ENCODE results near the gene FAM20A. TPM values are rescaled to one million over a fixed set of nuclear protein-coding genes. Genes with fewer than 3 reads are reported as not detected.

Gene FAM20A
- polyA plus RNA-seq, 3 donors, result 0.91 to 1.6 TPM; not detected in 1

DNA sequence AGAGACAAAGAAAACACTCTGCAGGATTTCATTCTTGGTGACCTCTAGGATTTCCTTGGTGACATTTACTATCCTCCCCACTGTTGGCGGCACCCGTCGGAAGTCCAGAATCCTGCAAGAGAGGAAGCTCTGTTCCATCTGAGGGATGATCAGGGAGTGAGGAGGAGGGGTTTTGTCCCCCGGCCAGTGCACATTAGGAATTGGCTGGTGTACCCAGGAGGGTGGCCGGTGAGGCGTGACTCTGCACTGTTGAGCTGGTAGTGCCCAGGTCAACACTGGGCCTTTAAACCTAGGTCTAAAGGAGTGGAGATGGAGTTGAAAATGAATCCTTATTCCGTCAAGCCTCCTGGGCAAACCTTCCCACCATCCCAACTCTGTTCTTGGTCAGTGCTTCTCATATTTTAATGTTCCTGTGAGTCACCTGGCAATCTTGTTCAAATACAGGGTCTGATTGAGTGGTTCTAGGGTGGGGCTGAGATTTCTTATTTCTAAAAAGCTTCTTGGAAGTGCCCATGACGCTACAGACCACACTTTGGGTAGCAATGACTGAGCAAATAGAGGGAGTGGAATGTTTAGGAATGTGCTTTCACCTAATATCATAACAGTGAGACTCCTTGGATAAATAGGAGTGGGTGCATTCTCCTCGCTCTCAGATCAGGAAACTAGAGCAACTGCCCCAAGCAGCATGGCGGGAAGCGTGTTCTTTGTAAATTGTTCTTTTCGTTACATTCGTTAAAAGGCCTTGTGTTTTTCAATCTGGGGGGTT, 58.3 kb downstream of the FAM20A start:
- peaks cover 0 to 5% (median 0%) of the 10 kb centered on the region in 7 donors for H3K9me3 Mint-ChIP-seq
- Histone ChIP-seq H3K9ac (ENCODE audit: insufficient read depth, low read length, poor library complexity, severe bottlenecking) (no peak overlapping the region), H3K27me3 (ENCODE audit: control insufficient read depth in 2 of 2, insufficient read depth in 2 of 2, low read length in 2 of 2) (no peaks in the 10 kb centered on the region), H3K4me3 (replicated peaks in 1 of 3; ENCODE audit: low read depth in 2 of 3, low read length in 3 of 3) (no peak overlapping the region), H3K4me1 (ENCODE audit: control insufficient read depth in 1 of 2, insufficient read depth in 2 of 2, low read length in 2 of 2) (peaks cover 9 to 11% of the 10 kb centered on the region in 2 donors), H3K4me2 (replicated peaks; ENCODE audit: extremely low read depth, low read length, poor library complexity, severe bottlenecking) (no peak overlapping the region), H4K20me1 (ENCODE audit: insufficient read depth, low read length) (peaks cover 32% of the 10 kb centered on the region), H2AFZ (ENCODE audit: insufficient read depth, low read depth, low read length, poor library complexity, severe bottlenecking) (no peak overlapping the region), H3K79me2 (ENCODE audit: insufficient read depth, low read length) (no peaks in the 10 kb centered on the region), H3K36me3 (replicated peaks in 1 of 2; ENCODE audit: control insufficient read depth in 1 of 2, insufficient read depth in 2 of 2, low read length in 2 of 2) (peaks cover 7 to 28% of the 10 kb centered on the region in 2 donors), H3K27ac (ENCODE audit: low read depth in 1 of 2, low read length in 2 of 2) (no peak overlapping the region), H3K9me3 (replicated peaks in 1 of 2; ENCODE audit: control insufficient read depth in 1 of 2, insufficient read depth in 1 of 2, low read length in 2 of 2) (no peaks in the 10 kb centered on the region)
- WGBS (ENCODE audit: insufficient coverage), result 100% methylated on average over 9 of the region's 13 CpGs
- no peak for DNase-seq
- H3K4me3 Mint-ChIP-seq, result no peak overlapping the region
- H3K4me1 Mint-ChIP-seq, result peaks cover 15% of the 10 kb centered on the region
- H3K27me3 Mint-ChIP-seq (ENCODE audit: low read depth in 3 of 3), result peaks cover 0 to 7% (median 2%) of the 10 kb centered on the region in 3 donors
- H3K36me3 Mint-ChIP-seq, result peaks cover 16 to 24% of the 10 kb centered on the region in 2 donors
- intact Hi-C loops (cut with micrococcal nuclease), result loop anchor here in 1 of 2 donors (5.0 kb wide), 1 partner anchor 69 kb away; no protein-coding TSS in a partner anchor
- peak overlapping the region in 2 of 7 donors; percentile 31 to 33 for H3K27ac Mint-ChIP-seq
- TF ChIP-seq CTCF (IDR thresholded peaks at IDR 0.05), result no peak

GRCh38 chr17:68541816-68542215, 59.4 kb downstream of the FAM20A start:
- WGBS (ENCODE audit: insufficient coverage), result 90% methylated on average over 6 of the region's 6 CpGs
- Histone ChIP-seq H3K27ac (ENCODE audit: low read depth in 1 of 2, low read length in 2 of 2) (no peak overlapping the region), H3K4me1 (ENCODE audit: control insufficient read depth in 1 of 2, insufficient read depth in 2 of 2, low read length in 2 of 2) (peaks cover 9 to 11% of the 10 kb centered on the region in 2 donors), H3K79me2 (ENCODE audit: insufficient read depth, low read length) (no peaks in the 10 kb centered on the region), H3K27me3 (ENCODE audit: control insufficient read depth in 2 of 2, insufficient read depth in 2 of 2, low read length in 2 of 2) (no peaks in the 10 kb centered on the region), H3K36me3 (replicated peaks in 1 of 2; ENCODE audit: control insufficient read depth in 1 of 2, insufficient read depth in 2 of 2, low read length in 2 of 2) (peaks cover 17 to 39% of the 10 kb centered on the region in 2 donors), H3K9me3 (replicated peaks in 1 of 2; ENCODE audit: control insufficient read depth in 1 of 2, insufficient read depth in 1 of 2, low read length in 2 of 2) (no peaks in the 10 kb centered on the region), H3K4me3 (replicated peaks in 1 of 3; ENCODE audit: low read depth in 2 of 3, low read length in 3 of 3) (no peak overlapping the region), H2AFZ (ENCODE audit: insufficient read depth, low read depth, low read length, poor library complexity, severe bottlenecking) (no peak overlapping the region), H3K9ac (ENCODE audit: insufficient read depth, low read length, poor library complexity, severe bottlenecking) (no peak overlapping the region), H3K4me2 (replicated peaks; ENCODE audit: extremely low read depth, low read length, poor library complexity, severe bottlenecking) (no peak overlapping the region), H4K20me1 (ENCODE audit: insufficient read depth, low read length) (peaks cover 43% of the 10 kb centered on the region)
- H3K4me3 Mint-ChIP-seq, result no peak overlapping the region
- H3K9me3 Mint-ChIP-seq, result peaks cover 0 to 5% (median 0%) of the 10 kb centered on the region in 7 donors
- no peak for TF ChIP-seq CTCF (IDR thresholded peaks at IDR 0.05)
- peaks cover 15% of the 10 kb centered on the region for H3K4me1 Mint-ChIP-seq
- H3K27ac Mint-ChIP-seq, result no peak overlapping the region
- intact Hi-C loops (cut with micrococcal nuclease), result loop anchor here in 1 of 2 donors (5.0 kb wide), 1 partner anchor 70 kb away; no protein-coding TSS in a partner anchor
- no peak for DNase-seq
- H3K27me3 Mint-ChIP-seq (ENCODE audit: low read depth in 3 of 3), result peaks cover 0 to 7% (median 2%) of the 10 kb centered on the region in 3 donors
- H3K36me3 Mint-ChIP-seq, result peaks cover 27 to 34% of the 10 kb centered on the region in 2 donors

All from CD14-positive monocyte (primary cell).